ENCODE data around the gene NMRK1. TPM values are rescaled to one million over a fixed set of nuclear protein-coding genes. Genes with fewer than 3 reads are reported as not detected.

The NMRK1 gene
- 10 to 100 TPM in 2 of 4 donors, 1 to 10 TPM in 2; 5.6 to 27.5 (median 10.3) TPM for total RNA-seq
- polyA plus RNA-seq: 10 to 100 TPM; 21.0 to 53.9 (median 38.4) TPM

DNA sequence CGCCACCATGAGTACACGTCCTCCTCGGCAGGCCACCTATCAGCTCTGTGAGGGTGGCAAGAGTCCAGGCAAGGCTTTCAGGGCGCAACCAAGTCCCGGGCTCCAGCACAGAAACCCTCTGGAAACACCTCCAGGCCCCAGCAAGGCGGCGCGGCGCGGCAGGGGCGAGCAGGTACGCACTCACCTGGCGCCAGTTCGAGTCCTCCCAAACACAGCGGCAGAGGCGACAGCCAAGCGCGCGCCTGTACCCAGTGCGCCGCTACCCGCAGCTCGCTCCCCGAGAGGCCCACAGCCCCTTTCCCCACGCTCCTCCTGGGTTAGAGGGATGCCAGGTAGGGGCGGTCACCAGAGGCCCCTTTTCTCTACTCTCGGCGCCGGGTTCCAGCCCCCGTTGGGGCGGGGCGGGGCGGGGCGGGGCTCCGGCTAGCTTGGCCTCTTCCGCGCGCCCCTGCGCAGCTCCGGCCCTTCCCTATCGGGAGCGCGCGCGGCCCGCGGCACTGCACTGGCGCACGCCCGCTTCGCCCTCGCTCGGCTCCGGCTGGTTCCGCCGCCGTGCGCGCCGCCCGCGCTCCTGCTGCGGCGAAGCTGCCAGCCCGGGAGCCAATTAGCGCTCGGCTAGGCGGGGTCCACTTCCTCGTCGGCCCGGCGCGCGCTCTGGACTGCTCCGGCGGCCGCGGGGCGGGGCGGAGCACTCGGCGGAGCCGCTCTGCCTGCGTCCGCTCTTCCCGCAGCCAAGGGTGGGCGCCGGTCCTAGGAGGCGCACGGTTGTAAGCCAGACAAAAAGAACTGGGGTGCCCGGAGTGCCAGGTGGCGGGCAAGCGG is at the start of gene NMRK1, which contains the start of gene OSTF1:
Gene NMRK1 (minus strand): TSS at position 332 of the 822 bp plus-strand sequence. CDS start 5,040 bp downstream, outside the sequence.
Gene OSTF1 (plus strand): TSS at position 691 of the 822 bp plus-strand sequence. CDS start 179 bp downstream, outside the sequence.
- Histone ChIP-seq H3K27me3 (no peaks in the 10 kb centered on the region), H3K36me3 (no peaks in the 10 kb centered on the region), H3K27ac (peak within 1 kb of the TSS; percentile 92 to 98 (median 94)), H3K9me3 (no peaks in the 10 kb centered on the region), H3K4me3 (peak within 1 kb of the TSS; percentile 87 to 97 (median 96)), H3K4me1 (peaks cover 0 to 18% (median 5%) of the 10 kb centered on the region in 4 donors)
- 0 to 1% methylated on average over 93 of the region's 93 CpGs for WGBS, 2 donors
- TF ChIP-seq, protein P1, sequence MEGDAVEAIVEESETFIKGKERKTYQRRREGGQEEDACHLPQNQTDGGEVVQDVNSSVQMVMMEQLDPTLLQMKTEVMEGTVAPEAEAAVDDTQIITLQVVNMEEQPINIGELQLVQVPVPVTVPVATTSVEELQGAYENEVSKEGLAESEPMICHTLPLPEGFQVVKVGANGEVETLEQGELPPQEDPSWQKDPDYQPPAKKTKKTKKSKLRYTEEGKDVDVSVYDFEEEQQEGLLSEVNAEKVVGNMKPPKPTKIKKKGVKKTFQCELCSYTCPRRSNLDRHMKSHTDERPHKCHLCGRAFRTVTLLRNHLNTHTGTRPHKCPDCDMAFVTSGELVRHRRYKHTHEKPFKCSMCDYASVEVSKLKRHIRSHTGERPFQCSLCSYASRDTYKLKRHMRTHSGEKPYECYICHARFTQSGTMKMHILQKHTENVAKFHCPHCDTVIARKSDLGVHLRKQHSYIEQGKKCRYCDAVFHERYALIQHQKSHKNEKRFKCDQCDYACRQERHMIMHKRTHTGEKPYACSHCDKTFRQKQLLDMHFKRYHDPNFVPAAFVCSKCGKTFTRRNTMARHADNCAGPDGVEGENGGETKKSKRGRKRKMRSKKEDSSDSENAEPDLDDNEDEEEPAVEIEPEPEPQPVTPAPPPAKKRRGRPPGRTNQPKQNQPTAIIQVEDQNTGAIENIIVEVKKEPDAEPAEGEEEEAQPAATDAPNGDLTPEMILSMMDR (IDR thresholded peaks at IDR 0.05): no peak
- TF ChIP-seq POLR2A (IDR thresholded peaks at IDR 0.05) (peak; percentile 88 to 89), POLR2AphosphoS5 (IDR thresholded peaks at IDR 0.05) (peak; percentile 79 to 97 (median 92))
- intact Hi-C loops (cut with DNase I): loop anchor here (2.0 to 5.0 kb wide), 2 partner anchors 59 to 136 kb away; partner anchors contain the start of genes C9orf40 and CARNMT1
- peak; percentile 97 for DNase-seq

DNA sequence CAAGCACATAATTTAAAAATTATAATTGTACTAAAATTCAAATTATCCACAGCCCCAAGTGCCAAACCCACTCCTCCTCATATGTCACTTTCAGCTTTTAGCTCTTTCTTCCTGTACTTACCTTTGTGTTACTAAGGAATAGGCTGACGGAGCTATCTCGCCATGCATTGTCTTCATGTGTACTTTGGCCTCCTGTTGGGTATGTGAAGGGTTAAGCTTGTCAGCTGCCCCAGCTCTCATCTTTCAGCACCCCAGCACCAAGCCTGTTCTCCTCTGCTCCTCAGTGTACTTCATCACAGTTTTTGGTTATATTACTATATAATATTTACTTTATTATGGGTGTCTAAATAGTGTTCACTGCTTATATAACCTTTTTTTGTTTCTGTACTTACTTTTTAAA is 46.5 kb upstream of the NMRK1 start:
- no peak overlapping the region for H3K4me3 ChIP-seq
- no peak overlapping the region for H3K27ac ChIP-seq
- peaks cover 0 to 62% (median 24%) of the 10 kb centered on the region in 4 donors for H3K36me3 ChIP-seq
- 76 to 98% methylated on average over 2 of the region's 2 CpGs for WGBS, 2 donors
- DNase-seq: no peak
- no peaks in the 10 kb centered on the region for H3K9me3 ChIP-seq
- H3K4me1 ChIP-seq: no peaks in the 10 kb centered on the region
- no peaks in the 10 kb centered on the region for H3K27me3 ChIP-seq
- TF ChIP-seq POLR2AphosphoS5 (IDR thresholded peaks at IDR 0.05): no peak
- TF ChIP-seq EP300 (IDR thresholded peaks at IDR 0.05): no peak
- no peak for TF ChIP-seq POLR2A (IDR thresholded peaks at IDR 0.05)
- TF ChIP-seq, protein P1 (IDR thresholded peaks at IDR 0.05): no peak
- intact Hi-C loops (cut with DNase I): no loop called here

DNA sequence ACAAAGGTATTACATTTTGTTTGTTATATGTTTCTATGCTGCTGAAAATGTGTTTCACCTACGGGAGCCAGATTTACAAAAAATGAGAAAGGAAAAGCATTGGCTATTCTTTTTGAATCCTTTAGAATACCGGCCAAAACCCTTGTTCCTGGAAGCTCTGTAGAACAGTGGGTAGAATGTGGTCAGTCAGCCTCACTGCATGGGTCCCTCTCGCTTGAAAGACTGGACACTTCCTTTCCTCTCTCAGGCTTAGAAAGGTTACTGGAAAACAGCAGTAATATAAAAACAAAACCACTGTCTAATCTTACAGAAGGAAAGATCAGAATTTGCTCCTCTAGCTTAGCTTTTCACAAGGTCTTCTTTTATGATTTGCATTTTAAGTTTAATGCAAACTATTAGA is 45.4 kb upstream of the NMRK1 start:
- H3K4me3 ChIP-seq: no peak overlapping the region
- no peaks in the 10 kb centered on the region for H3K27me3 ChIP-seq
- no peaks in the 10 kb centered on the region for H3K9me3 ChIP-seq
- H3K4me1 ChIP-seq: no peaks in the 10 kb centered on the region
- intact Hi-C loops (cut with DNase I): no loop called here
- 91 to 93% methylated on average over 3 of the region's 3 CpGs for WGBS, 2 donors
- peaks cover 0 to 62% (median 24%) of the 10 kb centered on the region in 4 donors for H3K36me3 ChIP-seq
- no peak overlapping the region for H3K27ac ChIP-seq
- no peak for TF ChIP-seq POLR2AphosphoS5 (IDR thresholded peaks at IDR 0.05)
- TF ChIP-seq, protein P1 (IDR thresholded peaks at IDR 0.05): no peak
- TF ChIP-seq POLR2A (IDR thresholded peaks at IDR 0.05): no peak
- TF ChIP-seq EP300 (IDR thresholded peaks at IDR 0.05): no peak
- DNase-seq: no peak

DNA sequence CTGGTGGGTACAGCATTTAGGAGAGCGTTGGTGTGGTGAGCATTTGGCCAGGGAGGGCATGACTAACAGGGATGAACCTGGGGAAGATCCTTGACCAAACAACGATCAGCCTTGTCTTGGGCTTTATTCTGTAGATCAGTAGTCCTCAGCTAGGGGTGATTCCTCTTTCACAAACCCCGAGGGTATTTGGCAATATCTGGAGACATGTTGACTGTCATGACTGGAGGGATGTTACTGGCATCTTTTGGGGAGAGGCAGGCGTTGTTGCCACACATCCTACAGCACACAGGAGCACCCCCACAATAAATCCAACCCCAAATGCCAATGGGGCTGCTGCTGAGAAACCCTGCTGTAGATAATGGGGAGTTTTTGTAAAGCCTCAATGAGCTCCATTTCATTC is 44.3 kb upstream of the NMRK1 start:
- peaks cover 0 to 55% (median 23%) of the 10 kb centered on the region in 4 donors for H3K36me3 ChIP-seq
- no peak for DNase-seq
- no peaks in the 10 kb centered on the region for H3K9me3 ChIP-seq
- no peaks in the 10 kb centered on the region for H3K27me3 ChIP-seq
- intact Hi-C loops (cut with DNase I): no loop called here
- WGBS, 2 donors: 86 to 93% methylated on average over 4 of the region's 4 CpGs
- H3K4me3 ChIP-seq: no peak overlapping the region
- TF ChIP-seq POLR2A (IDR thresholded peaks at IDR 0.05): no peak
- TF ChIP-seq, protein P1 (IDR thresholded peaks at IDR 0.05): no peak
- no peak for TF ChIP-seq POLR2AphosphoS5 (IDR thresholded peaks at IDR 0.05)
- TF ChIP-seq EP300 (IDR thresholded peaks at IDR 0.05): no peak
- no peak overlapping the region for H3K27ac ChIP-seq
- no peaks in the 10 kb centered on the region for H3K4me1 ChIP-seq
